Esophagus muscularis mucosa (tissue), 4 donors: ENCODE results near the gene RUFY3.

Experiments used
- CTCF ChIP-seq, 3 experiments: fragments of 200-600 bp in 2 of 3; fragments of 450-650 bp in 1 of 3; sonication (generic) in 2 of 3; IDR thresholded peaks; one replicate each; pipeline ENCODE4 v1.5.1; 2017 to 2019; ENCODE audit warnings: antibody characterized with exemption in 3 of 3, mild to moderate bottlenecking in 2 of 3, moderate library complexity in 1 of 3
- EP300 ChIP-seq: sonication (generic); formaldehyde crosslinking; IDR thresholded peaks from one replicate; pipeline ENCODE4 v1.6.1; 2017; ENCODE audit warnings: antibody characterized with exemption
- POLR2AphosphoS5 ChIP-seq, 2 donors: sonication (generic); formaldehyde crosslinking; IDR thresholded peaks; one replicate each; pipeline ENCODE4 v1.6.1; 2017; ENCODE audit warnings: antibody characterized with exemption in 2 of 2

GRCh38 chr4:70778888-70779422 is 57.2 kb downstream of the RUFY3 start:
- TF ChIP-seq CTCF (IDR thresholded peaks at IDR 0.05) (no peak), EP300 (no peak), POLR2AphosphoS5 (IDR thresholded peaks at IDR 0.05) (no peak)
